ENCODE data around the gene RPS29. TPM values are rescaled to one million over a fixed set of nuclear protein-coding genes. Genes with fewer than 3 reads are reported as not detected.

The RPS29 gene
- polyA plus RNA-seq, 4 donors = 2,810 to 5,742 (median 3,888) TPM

DNA sequence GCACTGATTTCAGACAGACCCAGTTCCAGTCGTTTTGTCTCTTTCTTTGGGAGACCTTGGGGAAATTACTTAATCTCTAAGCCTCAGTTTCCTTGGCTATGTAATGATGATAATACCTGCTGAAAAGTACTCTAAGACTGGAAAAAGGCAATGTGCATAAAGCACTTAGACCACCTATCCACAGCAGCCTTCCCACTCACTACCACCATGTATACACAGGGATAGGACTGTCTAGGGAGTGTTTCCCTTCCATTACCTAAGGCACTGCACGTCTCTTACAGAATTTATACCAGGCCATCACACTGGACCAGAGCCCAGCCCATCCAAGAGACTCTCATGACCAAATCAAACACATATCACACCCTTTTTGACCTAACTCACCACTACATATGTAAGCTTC, 6.3 kb downstream of the RPS29 start:
- DNase-seq = no peak
- 74 to 85% (median 81%) methylated on average over 2 of the region's 2 CpGs for WGBS, 3 donors
- no peak overlapping the region for H3K27ac ChIP-seq (ENCODE audit: low read depth in 1 of 3, low read length in 2 of 3)
- H3K27me3 ChIP-seq (ENCODE audit: control insufficient read depth in 3 of 3, insufficient read depth in 3 of 3, low read length in 3 of 3) = no peaks in the 10 kb centered on the region
- FAIRE-seq = no peak
- no peaks in the 10 kb centered on the region for H3K9me3 ChIP-seq (ENCODE audit: control insufficient read depth in 2 of 2, insufficient read depth in 1 of 2, low read depth in 1 of 2, low read length in 1 of 2)
- H3K4me1 ChIP-seq (ENCODE audit: control insufficient read depth in 3 of 3, insufficient read depth in 2 of 3, low read depth in 1 of 3, low read length in 2 of 3) = peaks cover 0 to 10% (median 2%) of the 10 kb centered on the region in 3 donors
- H3K4me3 ChIP-seq (ENCODE audit: low read depth in 1 of 3, low read length in 3 of 3) = no peak overlapping the region
- H3K36me3 ChIP-seq (ENCODE audit: control insufficient read depth in 3 of 3, insufficient read depth in 2 of 3, low read depth in 1 of 3, low read length in 3 of 3) = peaks cover 2 to 34% (median 4%) of the 10 kb centered on the region in 3 donors

DNA sequence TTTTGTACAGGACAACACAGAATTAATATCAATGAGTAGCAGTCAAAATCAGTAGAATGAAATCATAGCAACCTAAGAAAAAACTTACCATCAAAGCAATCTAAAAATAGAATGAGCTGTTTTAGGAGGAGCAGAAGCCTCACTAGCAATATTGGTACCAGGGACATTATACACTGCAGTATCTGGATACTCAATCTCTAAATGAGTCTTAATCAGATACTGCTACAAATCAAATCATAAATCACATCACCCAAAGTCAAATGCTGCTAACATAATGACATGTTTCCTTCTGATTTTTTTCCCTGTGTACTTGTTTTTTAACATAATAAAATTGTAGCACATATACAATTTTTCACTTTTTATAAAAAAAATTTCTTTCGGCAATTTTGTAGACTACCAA, 8.0 kb downstream of the RPS29 start:
- Histone ChIP-seq H3K36me3 (ENCODE audit: control insufficient read depth in 3 of 3, insufficient read depth in 2 of 3, low read depth in 1 of 3, low read length in 3 of 3) (peaks cover 2 to 22% (median 4%) of the 10 kb centered on the region in 3 donors), H3K4me3 (ENCODE audit: low read depth in 1 of 3, low read length in 3 of 3) (no peak overlapping the region), H3K4me1 (ENCODE audit: control insufficient read depth in 3 of 3, insufficient read depth in 2 of 3, low read depth in 1 of 3, low read length in 2 of 3) (no peaks in the 10 kb centered on the region), H3K27ac (ENCODE audit: low read depth in 1 of 3, low read length in 2 of 3) (no peak overlapping the region), H3K9me3 (ENCODE audit: control insufficient read depth in 2 of 2, insufficient read depth in 1 of 2, low read depth in 1 of 2, low read length in 1 of 2) (no peaks in the 10 kb centered on the region), H3K27me3 (ENCODE audit: control insufficient read depth in 3 of 3, insufficient read depth in 3 of 3, low read length in 3 of 3) (no peaks in the 10 kb centered on the region)
- DNase-seq = no peak
- 94 to 100% (median 97%) methylated on average over 1 of the region's 1 CpG for WGBS, 3 donors
- FAIRE-seq = no peak

DNA sequence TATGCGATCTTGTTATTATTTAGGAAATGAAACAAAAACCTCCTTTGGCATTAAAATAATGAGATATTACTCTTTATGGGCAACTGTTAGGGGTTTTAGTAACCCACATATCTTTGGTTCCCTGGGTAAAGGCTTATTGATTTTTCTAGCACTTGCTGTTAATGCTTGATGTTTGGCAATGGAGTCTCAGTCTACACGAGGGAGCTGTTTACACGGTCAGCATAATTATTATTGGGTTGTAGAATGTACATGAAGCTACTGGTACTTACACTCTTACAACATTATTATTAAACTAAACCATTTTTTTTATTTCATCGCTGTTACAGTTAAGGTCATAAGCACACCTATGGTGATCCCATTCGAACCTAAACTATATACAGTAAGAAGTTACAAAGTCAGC, 12.1 kb downstream of the RPS29 start:
- DNase-seq = no peak
- Histone ChIP-seq H3K4me3 (ENCODE audit: low read depth in 1 of 3, low read length in 3 of 3) (no peak overlapping the region), H3K9me3 (ENCODE audit: control insufficient read depth in 2 of 2, insufficient read depth in 1 of 2, low read depth in 1 of 2, low read length in 1 of 2) (peaks cover 0 to 4% of the 10 kb centered on the region in 2 donors)

DNA sequence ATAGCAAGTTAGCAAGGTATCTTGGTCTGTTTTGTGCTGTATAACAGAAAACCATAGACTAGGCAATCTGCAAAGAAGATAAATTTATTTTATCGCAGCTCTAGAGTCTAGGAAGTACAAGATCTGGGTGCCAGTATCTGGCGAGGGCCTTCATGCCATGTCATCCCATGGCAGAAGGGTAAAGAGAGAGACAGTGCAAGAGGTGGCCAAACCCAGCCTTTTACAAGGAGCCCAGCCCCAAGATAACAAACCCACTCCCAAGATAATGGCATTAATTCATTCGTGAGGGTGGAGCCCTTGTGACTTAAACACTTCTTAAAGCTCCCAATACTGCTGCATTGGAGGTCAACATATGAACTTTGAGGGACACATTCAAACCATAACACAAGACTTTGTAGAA, 16.9 kb downstream of the RPS29 start:
- no peaks in the 10 kb centered on the region for H3K4me1 ChIP-seq (ENCODE audit: control insufficient read depth in 3 of 3, insufficient read depth in 2 of 3, low read depth in 1 of 3, low read length in 2 of 3)
- no peak for FAIRE-seq
- no peak overlapping the region for H3K4me3 ChIP-seq (ENCODE audit: low read depth in 1 of 3, low read length in 3 of 3)
- peaks cover 0 to 4% (median 0%) of the 10 kb centered on the region in 3 donors for H3K36me3 ChIP-seq (ENCODE audit: control insufficient read depth in 3 of 3, insufficient read depth in 2 of 3, low read depth in 1 of 3, low read length in 3 of 3)
- H3K27ac ChIP-seq (ENCODE audit: low read depth in 1 of 3, low read length in 2 of 3) = no peak overlapping the region
- H3K27me3 ChIP-seq (ENCODE audit: control insufficient read depth in 3 of 3, insufficient read depth in 3 of 3, low read length in 3 of 3) = no peaks in the 10 kb centered on the region
- H3K9me3 ChIP-seq (ENCODE audit: control insufficient read depth in 2 of 2, insufficient read depth in 1 of 2, low read depth in 1 of 2, low read length in 1 of 2) = peaks cover 0 to 4% of the 10 kb centered on the region in 2 donors
- no peak for DNase-seq
- WGBS, 3 donors = 81 to 87% (median 84%) methylated on average over 3 of the region's 3 CpGs

More for the DNA sequence above, 12.1 kb downstream of the RPS29 start:
- peaks cover 0 to 18% (median 4%) of the 10 kb centered on the region in 3 donors for H3K36me3 ChIP-seq (ENCODE audit: control insufficient read depth in 3 of 3, insufficient read depth in 2 of 3, low read depth in 1 of 3, low read length in 3 of 3)
- no peaks in the 10 kb centered on the region for H3K27me3 ChIP-seq (ENCODE audit: control insufficient read depth in 3 of 3, insufficient read depth in 3 of 3, low read length in 3 of 3)
- FAIRE-seq = no peak
- H3K27ac ChIP-seq (ENCODE audit: low read depth in 1 of 3, low read length in 2 of 3) = no peak overlapping the region
- no peaks in the 10 kb centered on the region for H3K4me1 ChIP-seq (ENCODE audit: control insufficient read depth in 3 of 3, insufficient read depth in 2 of 3, low read depth in 1 of 3, low read length in 2 of 3)
- 83 to 86% (median 83%) methylated on average over 5 of the region's 5 CpGs for WGBS, 3 donors

DNA sequence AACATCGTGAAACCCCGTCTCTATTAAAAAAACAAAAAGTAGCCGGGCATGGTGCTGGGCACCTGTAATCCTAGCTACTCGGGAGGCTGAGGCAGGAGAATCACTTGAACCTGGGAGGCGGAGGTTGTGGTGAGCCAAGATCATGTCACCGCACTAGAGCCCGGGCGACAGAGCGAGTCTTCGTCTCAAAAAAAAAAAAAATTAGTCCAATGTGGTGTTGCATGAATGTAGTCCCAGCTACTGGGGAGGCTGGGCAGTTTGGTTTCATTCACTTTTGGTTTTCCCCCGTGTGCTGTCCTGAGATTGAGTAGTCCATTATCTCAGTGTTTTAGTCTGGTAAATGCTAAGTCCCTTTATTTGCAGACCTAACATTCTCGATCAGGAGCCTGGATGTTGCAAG, 19.5 kb downstream of the RPS29 start:
- H3K27me3 ChIP-seq (ENCODE audit: control insufficient read depth in 3 of 3, insufficient read depth in 3 of 3, low read length in 3 of 3) = no peaks in the 10 kb centered on the region
- FAIRE-seq (no peak), DNase-seq (no peak)
- no peaks in the 10 kb centered on the region for H3K36me3 ChIP-seq (ENCODE audit: control insufficient read depth in 3 of 3, insufficient read depth in 2 of 3, low read depth in 1 of 3, low read length in 3 of 3)
- no peak overlapping the region for H3K27ac ChIP-seq (ENCODE audit: low read depth in 1 of 3, low read length in 2 of 3)
- 92 to 93% (median 92%) methylated on average over 12 of the region's 12 CpGs for WGBS, 3 donors
- H3K4me3 ChIP-seq (ENCODE audit: low read depth in 1 of 3, low read length in 3 of 3) = no peak overlapping the region
- H3K9me3 ChIP-seq (ENCODE audit: control insufficient read depth in 2 of 2, insufficient read depth in 1 of 2, low read depth in 1 of 2, low read length in 1 of 2) = peaks cover 0 to 4% of the 10 kb centered on the region in 2 donors
- H3K4me1 ChIP-seq (ENCODE audit: control insufficient read depth in 3 of 3, insufficient read depth in 2 of 3, low read depth in 1 of 3, low read length in 2 of 3) = no peaks in the 10 kb centered on the region

DNA sequence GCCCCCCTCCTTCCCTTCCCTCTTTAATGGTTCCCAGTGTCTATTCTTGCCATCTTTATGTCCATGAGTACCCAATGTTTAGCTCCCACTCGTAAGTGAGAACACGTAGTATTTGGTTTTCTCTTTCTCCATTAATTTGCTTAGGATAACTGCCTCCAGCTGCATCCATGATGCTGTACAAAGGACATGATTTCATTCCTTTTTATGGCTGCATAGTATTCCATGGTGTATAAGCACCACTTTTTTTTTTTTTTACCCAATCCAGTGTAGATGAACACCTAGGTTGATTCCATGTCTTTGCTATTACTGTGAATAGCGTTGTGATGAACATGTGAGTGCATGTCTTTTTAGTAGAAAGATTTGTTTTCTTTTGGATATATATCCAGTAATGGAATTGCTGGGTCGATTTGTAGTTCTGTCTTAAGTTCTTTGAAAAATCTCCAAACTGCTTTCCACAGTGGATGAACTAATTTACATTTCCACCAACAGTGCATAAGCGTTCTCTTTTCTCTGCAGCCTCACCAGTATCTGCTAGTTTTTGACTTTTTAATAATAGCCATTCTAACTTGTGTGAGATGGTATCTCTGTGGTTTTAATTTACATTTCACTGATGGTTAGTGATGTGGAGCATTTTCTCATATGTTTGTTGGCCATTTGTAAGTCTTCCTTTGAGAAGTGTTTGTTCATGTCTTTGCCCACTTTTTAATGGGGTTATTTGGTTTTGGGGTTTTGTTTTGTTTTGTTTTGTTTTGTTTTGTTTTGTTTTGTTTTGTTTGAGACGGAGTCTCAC, 26.0 kb downstream of the RPS29 start:
- no peaks in the 10 kb centered on the region for H3K36me3 ChIP-seq (ENCODE audit: control insufficient read depth in 3 of 3, insufficient read depth in 2 of 3, low read depth in 1 of 3, low read length in 3 of 3)
- no peak overlapping the region for H3K4me3 ChIP-seq (ENCODE audit: low read depth in 1 of 3, low read length in 3 of 3)
- no peak for DNase-seq
- no peaks in the 10 kb centered on the region for H3K4me1 ChIP-seq (ENCODE audit: control insufficient read depth in 3 of 3, insufficient read depth in 2 of 3, low read depth in 1 of 3, low read length in 2 of 3)
- FAIRE-seq = no peak
- no peaks in the 10 kb centered on the region for H3K9me3 ChIP-seq (ENCODE audit: control insufficient read depth in 2 of 2, insufficient read depth in 1 of 2, low read depth in 1 of 2, low read length in 1 of 2)
- WGBS, 3 donors = 87 to 93% (median 92%) methylated on average over 6 of the region's 6 CpGs
- H3K27me3 ChIP-seq (ENCODE audit: control insufficient read depth in 3 of 3, insufficient read depth in 3 of 3, low read length in 3 of 3) = no peaks in the 10 kb centered on the region
- H3K27ac ChIP-seq (ENCODE audit: low read depth in 1 of 3, low read length in 2 of 3) = no peak overlapping the region

DNA sequence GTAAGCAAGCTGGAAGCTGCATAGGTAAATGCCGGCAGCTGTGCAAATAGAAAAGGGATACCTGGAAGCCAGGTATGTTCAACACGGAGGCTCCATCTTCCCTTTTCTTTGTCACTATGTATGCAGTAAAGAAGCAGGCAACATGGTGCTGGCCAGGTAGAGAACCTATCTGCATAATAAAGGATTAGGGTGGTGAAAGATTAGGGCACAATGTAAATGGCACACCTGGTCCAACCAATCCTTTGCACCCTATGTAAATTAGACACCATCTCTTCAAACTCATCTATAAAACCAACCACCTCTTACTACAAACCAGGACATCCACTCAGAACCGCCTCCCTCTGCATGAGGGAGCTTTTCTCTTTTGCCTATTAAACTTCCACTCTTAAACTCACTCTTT, 32.3 kb downstream of the RPS29 start:
- no peak for DNase-seq
- Histone ChIP-seq H3K36me3 (ENCODE audit: control insufficient read depth in 3 of 3, insufficient read depth in 2 of 3, low read depth in 1 of 3, low read length in 3 of 3) (no peaks in the 10 kb centered on the region), H3K4me1 (ENCODE audit: control insufficient read depth in 3 of 3, insufficient read depth in 2 of 3, low read depth in 1 of 3, low read length in 2 of 3) (peaks cover 0 to 5% (median 0%) of the 10 kb centered on the region in 3 donors), H3K27ac (ENCODE audit: low read depth in 1 of 3, low read length in 2 of 3) (no peak overlapping the region), H3K4me3 (ENCODE audit: low read depth in 1 of 3, low read length in 3 of 3) (no peak overlapping the region), H3K27me3 (ENCODE audit: control insufficient read depth in 3 of 3, insufficient read depth in 3 of 3, low read length in 3 of 3) (no peaks in the 10 kb centered on the region), H3K9me3 (ENCODE audit: control insufficient read depth in 2 of 2, insufficient read depth in 1 of 2, low read depth in 1 of 2, low read length in 1 of 2) (no peaks in the 10 kb centered on the region)
- no peak for FAIRE-seq
- 60 to 62% (median 60%) methylated on average over 3 of the region's 3 CpGs for WGBS, 3 donors

DNA sequence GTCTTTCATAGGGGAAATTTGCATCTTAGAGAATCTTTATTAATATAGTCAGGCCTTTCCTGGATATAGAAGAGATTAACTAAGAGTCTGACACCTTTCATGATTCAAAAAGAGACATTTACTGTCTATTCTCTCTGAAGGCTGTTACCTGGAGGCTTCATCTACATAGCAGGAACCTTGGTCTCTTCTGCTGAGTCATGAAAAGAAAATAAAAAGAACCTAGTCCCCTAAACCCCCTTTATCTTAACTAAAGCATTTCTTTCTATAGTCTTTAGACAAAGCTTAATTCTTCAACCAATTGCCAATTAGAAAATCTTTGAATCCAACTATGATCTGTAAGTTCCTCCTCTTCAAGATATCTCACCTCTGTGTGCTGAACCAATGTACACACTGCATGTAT, 33.1 kb downstream of the RPS29 start:
- no peak overlapping the region for H3K27ac ChIP-seq (ENCODE audit: low read depth in 1 of 3, low read length in 2 of 3)
- H3K4me3 ChIP-seq (ENCODE audit: low read depth in 1 of 3, low read length in 3 of 3) = no peak overlapping the region
- H3K36me3 ChIP-seq (ENCODE audit: control insufficient read depth in 3 of 3, insufficient read depth in 2 of 3, low read depth in 1 of 3, low read length in 3 of 3) = no peaks in the 10 kb centered on the region
- peaks cover 0 to 5% (median 0%) of the 10 kb centered on the region in 3 donors for H3K4me1 ChIP-seq (ENCODE audit: control insufficient read depth in 3 of 3, insufficient read depth in 2 of 3, low read depth in 1 of 3, low read length in 2 of 3)
- no peaks in the 10 kb centered on the region for H3K9me3 ChIP-seq (ENCODE audit: control insufficient read depth in 2 of 2, insufficient read depth in 1 of 2, low read depth in 1 of 2, low read length in 1 of 2)
- FAIRE-seq (no peak), DNase-seq (no peak)
- H3K27me3 ChIP-seq (ENCODE audit: control insufficient read depth in 3 of 3, insufficient read depth in 3 of 3, low read length in 3 of 3) = no peaks in the 10 kb centered on the region

DNA sequence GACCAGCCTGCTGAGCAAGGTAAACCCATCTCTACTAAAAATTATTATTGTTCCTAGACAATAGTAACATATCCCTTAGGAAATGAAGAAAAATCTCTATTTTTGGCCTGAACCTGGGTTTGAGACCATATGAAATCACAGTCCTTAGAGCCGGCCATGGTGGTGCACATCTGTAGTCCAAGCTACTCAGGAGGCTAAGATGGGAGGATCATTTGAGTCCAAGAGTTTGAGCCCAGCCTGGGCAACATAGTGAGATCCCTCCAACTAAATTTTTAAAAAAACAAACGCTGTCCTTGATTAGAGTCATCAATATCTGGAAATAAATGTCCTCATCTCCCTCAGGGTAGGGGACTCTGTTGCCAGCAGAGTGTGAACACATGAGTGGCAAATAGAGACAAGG, 34.6 kb downstream of the RPS29 start:
- no peak overlapping the region for H3K4me3 ChIP-seq (ENCODE audit: low read depth in 1 of 3, low read length in 3 of 3)
- 81 to 98% (median 83%) methylated on average over 2 of the region's 2 CpGs for WGBS, 3 donors
- no peaks in the 10 kb centered on the region for H3K9me3 ChIP-seq (ENCODE audit: control insufficient read depth in 2 of 2, insufficient read depth in 1 of 2, low read depth in 1 of 2, low read length in 1 of 2)
- H3K27ac ChIP-seq (ENCODE audit: low read depth in 1 of 3, low read length in 2 of 3) = no peak overlapping the region
- no peaks in the 10 kb centered on the region for H3K27me3 ChIP-seq (ENCODE audit: control insufficient read depth in 3 of 3, insufficient read depth in 3 of 3, low read length in 3 of 3)
- H3K4me1 ChIP-seq (ENCODE audit: control insufficient read depth in 3 of 3, insufficient read depth in 2 of 3, low read depth in 1 of 3, low read length in 2 of 3) = peaks cover 0 to 5% (median 0%) of the 10 kb centered on the region in 3 donors
- DNase-seq (no peak), FAIRE-seq (no peak)
- no peaks in the 10 kb centered on the region for H3K36me3 ChIP-seq (ENCODE audit: control insufficient read depth in 3 of 3, insufficient read depth in 2 of 3, low read depth in 1 of 3, low read length in 3 of 3)

All from small intestine (tissue), 7 donors.